Stimulated activated CD4-positive, alpha-beta T cell treated with anti-CD3 and anti-CD28 coated beads, Interleukin-1b, Interleukin-23, amount 100 ng/mL, for 24 hours (primary cell): ENCODE measurements around the gene TSSK3.
"Not testable (repeated sequence)": the region's sequence is repeated elsewhere in the genome, so short reads cannot be mapped to it uniquely, and the experiment has no call there.

Source experiments
- DNase-seq, 4 experiments: peaks; one replicate each; pipeline ENCODE4 v3.0.0-alpha.2; 2020; ENCODE audit warnings: low read depth in 4 of 4, low spot score in 1 of 4

The TSSK3 gene

GRCh38 chr1:32338637-32339145, 23.6 kb upstream of the TSSK3 start:
- DNase-seq = no peak

- peak in 1 of 4 experiments; percentile 40 for DNase-seq
Measured at GRCh38 chr1:32339363-32339978, 22.9 kb upstream of the TSSK3 start.

DNA sequence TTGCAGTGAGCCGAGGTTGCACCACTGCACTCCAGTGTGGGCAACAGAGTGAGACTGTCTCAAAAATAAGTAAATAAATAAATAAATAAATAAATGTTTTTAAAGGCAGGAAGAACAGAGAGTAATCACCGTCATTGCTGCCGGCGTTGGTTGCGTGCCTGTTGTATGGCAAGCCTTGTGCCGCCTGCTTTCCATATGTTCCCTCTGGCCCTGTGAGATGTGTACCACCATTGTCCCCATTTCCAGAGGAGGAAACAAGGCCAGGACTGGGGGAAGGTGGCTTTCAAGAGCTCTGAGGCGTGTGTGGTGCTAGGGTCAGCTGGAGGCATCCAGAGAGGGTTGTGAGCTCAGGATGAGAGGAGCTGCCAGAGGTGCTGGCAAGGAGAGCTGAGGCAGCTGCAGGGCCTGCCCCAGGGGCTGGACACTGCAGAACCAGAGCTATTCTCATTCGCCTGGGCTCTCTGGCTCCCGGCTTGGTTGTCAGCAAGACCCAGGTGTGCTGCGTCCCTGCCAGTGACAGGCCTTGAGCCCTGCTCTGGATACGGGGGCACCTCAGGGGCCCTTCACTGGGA, 21.1 kb upstream of the TSSK3 start:
- no peak for DNase-seq

- no peak for DNase-seq
Measured at GRCh38 chr1:32341971-32342370, 20.4 kb upstream of the TSSK3 start.

- DNase-seq = no peak
Measured at GRCh38 chr1:32342704-32343103, 19.6 kb upstream of the TSSK3 start.

DNA sequence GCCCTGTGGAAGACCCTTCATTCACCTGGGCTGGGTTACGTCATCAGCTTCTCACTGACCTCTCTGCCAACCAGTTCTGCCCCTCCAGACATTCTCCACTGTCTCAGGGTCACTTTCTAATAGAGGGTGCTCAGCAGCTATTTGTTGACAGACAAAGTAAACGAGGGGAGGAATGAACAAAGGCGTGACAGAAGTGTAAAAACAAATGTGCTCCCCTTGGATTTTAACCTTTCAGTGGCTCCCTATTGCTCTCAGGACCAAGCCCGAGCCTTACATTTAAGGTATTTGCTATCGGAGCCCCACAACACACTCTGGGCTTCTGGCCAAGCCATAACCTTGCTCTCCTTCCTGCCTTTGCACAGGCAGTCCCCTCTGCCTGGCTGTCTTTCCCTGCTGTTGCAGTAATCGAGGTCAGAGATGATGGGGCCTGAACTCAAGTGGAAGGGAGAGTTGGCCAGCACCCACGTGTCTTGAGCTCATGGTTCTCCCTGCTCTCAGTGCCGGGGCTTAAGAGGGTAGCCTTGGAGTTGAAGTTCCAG, 17.0 kb upstream of the TSSK3 start:
- no peak for DNase-seq

DNA sequence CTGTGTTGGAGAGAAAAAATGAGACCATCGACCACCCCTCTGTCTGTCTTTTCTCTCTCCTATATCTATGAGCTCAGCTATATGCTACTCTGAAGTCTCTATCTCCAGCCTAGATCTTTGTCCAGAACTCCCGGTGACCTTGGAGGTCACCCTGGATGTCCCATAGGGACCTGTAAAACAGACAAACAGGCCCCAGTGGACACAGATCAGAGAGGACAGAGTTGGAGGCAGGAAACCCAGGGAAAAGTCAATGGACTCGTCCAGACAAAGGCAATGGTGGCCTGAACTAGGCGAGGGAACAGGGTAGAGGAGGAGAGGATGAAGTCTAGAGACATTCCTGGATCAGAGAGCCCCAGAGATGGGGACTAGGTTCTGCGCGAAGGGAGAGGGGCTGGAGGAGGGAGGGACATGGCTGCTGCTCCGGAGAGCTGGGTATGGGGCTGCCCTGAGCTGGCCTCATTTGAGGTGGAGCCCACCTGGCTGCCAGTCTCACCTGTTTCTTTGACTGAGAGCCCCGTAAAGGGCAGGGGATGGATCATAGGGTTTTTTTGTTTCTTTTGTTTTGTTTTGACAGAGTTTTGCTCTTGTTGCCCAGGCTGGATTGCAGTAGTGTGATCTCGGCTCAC, 15.7 kb upstream of the TSSK3 start:
- DNase-seq = no peak

- DNase-seq = no peak
Measured at GRCh38 chr1:32349211-32349708, 13.1 kb upstream of the TSSK3 start.

GRCh38 chr1:32350785-32351398, 11.4 kb upstream of the TSSK3 start:
- DNase-seq = peak; percentile 60 to 68 (median 65)

GRCh38 chr1:32351399-32352238, 10.7 kb upstream of the TSSK3 start:
- DNase-seq = peak; percentile 69 to 90 (median 84)

DNA sequence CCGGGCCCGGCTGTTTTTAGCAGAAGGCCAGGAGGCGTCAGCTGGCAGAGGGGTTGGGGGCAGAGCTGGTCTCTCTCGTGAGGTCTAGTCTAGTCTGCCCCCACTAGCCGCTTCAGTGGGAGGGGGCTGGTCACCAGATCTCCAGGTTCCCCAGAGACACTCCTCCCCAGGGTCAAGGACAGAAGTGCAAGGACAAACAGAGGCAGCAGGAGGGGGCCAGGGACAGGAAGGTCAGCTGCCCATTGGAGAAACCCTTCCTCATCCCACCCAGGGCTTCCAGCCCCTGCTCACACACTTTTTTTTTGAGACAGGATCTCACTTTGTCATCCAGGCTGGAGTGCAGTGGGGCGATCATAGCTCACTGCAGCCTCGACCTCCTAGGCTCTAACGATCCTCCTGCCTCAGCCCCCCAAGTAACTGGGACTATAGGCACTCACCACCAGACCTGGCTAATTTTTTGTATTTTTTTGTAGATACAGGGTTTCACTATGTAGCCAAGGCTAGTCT, 10.0 kb upstream of the TSSK3 start:
- DNase-seq = no peak

- DNase-seq = no peak
Measured at GRCh38 chr1:32352831-32353383, 9.4 kb upstream of the TSSK3 start.

DNA sequence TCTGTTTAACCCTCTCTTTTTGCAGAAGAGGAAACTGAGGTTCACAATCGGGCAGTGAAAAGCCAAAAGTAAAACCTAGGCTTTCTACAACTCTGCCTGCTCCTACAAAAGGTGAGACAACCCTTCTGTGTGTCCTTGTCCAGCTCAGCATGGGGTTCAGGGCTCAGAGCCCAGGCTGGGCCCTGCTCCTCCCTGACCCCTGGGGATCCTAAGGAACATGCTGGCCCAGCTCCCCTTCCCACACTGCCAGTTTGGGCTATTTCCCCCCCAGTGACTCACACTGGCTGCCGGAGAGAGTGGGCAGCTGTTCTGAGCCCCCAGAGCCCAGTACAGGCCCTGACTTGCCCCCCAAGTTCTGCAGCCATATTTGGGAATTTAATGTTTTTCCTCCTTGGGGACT, 8.9 kb upstream of the TSSK3 start:
- no peak for DNase-seq

GRCh38 chr1:32353886-32354570, 8.3 kb upstream of the TSSK3 start:
- no peak for DNase-seq

GRCh38 chr1:32355778-32356177, 6.6 kb upstream of the TSSK3 start:
- not testable (repeated sequence) for DNase-seq

GRCh38 chr1:32356478-32356877, 5.9 kb upstream of the TSSK3 start:
- DNase-seq = no peak

GRCh38 chr1:32357614-32358013, 4.7 kb upstream of the TSSK3 start:
- no peak for DNase-seq

GRCh38 chr1:32358435-32358834, 3.9 kb upstream of the TSSK3 start:
- no peak for DNase-seq

DNA sequence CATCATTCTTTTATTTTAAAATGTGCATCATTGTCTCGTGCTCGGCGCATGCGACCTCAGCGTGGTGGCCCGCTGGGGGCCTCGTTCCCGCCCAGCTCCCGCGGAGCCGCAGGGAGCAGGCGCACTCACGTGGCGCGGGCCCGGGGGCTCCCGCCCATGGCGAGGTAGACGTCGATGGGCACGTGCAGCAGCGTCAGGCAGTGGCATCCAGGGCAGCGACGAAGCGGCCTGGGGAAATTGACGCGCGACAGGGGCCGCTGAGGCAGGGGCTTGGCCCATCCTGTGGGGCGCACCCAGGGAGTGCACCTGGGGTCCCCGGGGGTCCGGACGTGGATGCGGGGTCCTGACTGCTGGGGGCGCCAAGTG, 1.0 kb upstream of the TSSK3 start:
- DNase-seq = no peak
